Liver (tissue), 3 donors: ENCODE results near the gene DCTN1.

Experiments
- ATF3 ChIP-seq: IDR thresholded peaks from 2 replicates; pipeline ENCODE4 v1.6.1; 2016; ENCODE audit warnings: antibody characterized with exemption
- CTCF ChIP-seq: fragments of 150-350 bp; IDR thresholded peaks from 2 replicates; pipeline ENCODE4 v1.5.1; 2017; ENCODE audit warnings: improper control_type of control experiment, low read depth, low read length; ENCODE audit not compliant: missing input control
- HNF4A ChIP-seq, 2 donors: conservative IDR thresholded peaks; 2 replicates each; pipeline ENCODE4 v1.6.1; 2016; ENCODE audit warnings: antibody characterized with exemption in 2 of 2, mild to moderate bottlenecking in 2 of 2
- JUND ChIP-seq, 2 donors: IDR thresholded peaks; 2 replicates each; pipeline ENCODE4 v1.6.1; 2016; ENCODE audit warnings: antibody characterized with exemption in 2 of 2
- RAD21 ChIP-seq, 2 donors: IDR thresholded peaks; 2 replicates each; pipeline ENCODE4 v1.6.1; 2016; ENCODE audit warnings: antibody characterized with exemption in 2 of 2, mild to moderate bottlenecking in 2 of 2
- SP1 ChIP-seq: IDR thresholded peaks from 2 replicates; pipeline ENCODE4 v1.6.1; 2018; ENCODE audit warnings: antibody characterized with exemption, mild to moderate bottlenecking
- TAF1 ChIP-seq: conservative IDR thresholded peaks from 2 replicates; pipeline ENCODE4 v1.6.1; 2016; ENCODE audit warnings: antibody characterized with exemption, mild to moderate bottlenecking
- TF ChIP-seq, protein P1 (sequence below): IDR thresholded peaks from 2 replicates; pipeline ENCODE4 v1.6.1; 2016; ENCODE audit warnings: antibody characterized with exemption
- donor health status: healthy.
- donor health status: healthy.

GRCh38 chr2:74415762-74416395 is 35.8 kb upstream of the DCTN1 start:
- TF ChIP-seq, protein P1, sequence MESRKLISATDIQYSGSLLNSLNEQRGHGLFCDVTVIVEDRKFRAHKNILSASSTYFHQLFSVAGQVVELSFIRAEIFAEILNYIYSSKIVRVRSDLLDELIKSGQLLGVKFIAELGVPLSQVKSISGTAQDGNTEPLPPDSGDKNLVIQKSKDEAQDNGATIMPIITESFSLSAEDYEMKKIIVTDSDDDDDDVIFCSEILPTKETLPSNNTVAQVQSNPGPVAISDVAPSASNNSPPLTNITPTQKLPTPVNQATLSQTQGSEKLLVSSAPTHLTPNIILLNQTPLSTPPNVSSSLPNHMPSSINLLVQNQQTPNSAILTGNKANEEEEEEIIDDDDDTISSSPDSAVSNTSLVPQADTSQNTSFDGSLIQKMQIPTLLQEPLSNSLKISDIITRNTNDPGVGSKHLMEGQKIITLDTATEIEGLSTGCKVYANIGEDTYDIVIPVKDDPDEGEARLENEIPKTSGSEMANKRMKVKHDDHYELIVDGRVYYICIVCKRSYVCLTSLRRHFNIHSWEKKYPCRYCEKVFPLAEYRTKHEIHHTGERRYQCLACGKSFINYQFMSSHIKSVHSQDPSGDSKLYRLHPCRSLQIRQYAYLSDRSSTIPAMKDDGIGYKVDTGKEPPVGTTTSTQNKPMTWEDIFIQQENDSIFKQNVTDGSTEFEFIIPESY: no peak
- no peak for TF ChIP-seq CTCF
- TF ChIP-seq ATF3: no peak
- TF ChIP-seq JUND (IDR thresholded peaks at IDR 0.05): no peak
- TF ChIP-seq SP1: no peak
- TF ChIP-seq HNF4A (conservative IDR thresholded peaks at IDR 0.05): no peak
- TF ChIP-seq RAD21 (IDR thresholded peaks at IDR 0.05): no peak
- TF ChIP-seq TAF1: no peak
